Frontal cortex (tissue), 4 donors: ENCODE measurements around the gene SNRPN. TPM values are rescaled to one million over a fixed set of nuclear protein-coding genes. Genes with fewer than 3 reads are reported as not detected.
"Not testable (repeated sequence)": the region's sequence is repeated elsewhere in the genome, so short reads cannot be mapped to it uniquely, and the experiment has no call there.

Experiments
- DNase-seq, 2 donors: peaks; one replicate each; pipeline ENCODE4 v3.0.0; 2012; ENCODE audit warnings: low spot score in 2 of 2
- FAIRE-seq: peaks from 2 replicates; lab custom pipeline; 2012; peaks lifted over from hg19 to GRCh38; lab: Jason Lieb, UNC
- small RNA-seq: library from RNA; depleted of rRNA; stranded (forward); fragments of <200 nt; gene quantifications from one replicate; pipeline ENCODE3, GENCODE V24; 2014
- total RNA-seq: library from RNA; depleted of rRNA; stranded (reverse); fragments of >200 nt; gene quantifications from one replicate; pipeline ENCODE4 v1.2.3, GENCODE V29; 2014
- donor health status: control.
- donor health status: control.
- donor health status: control.

The SNRPN gene
- total RNA-seq, 1 donor from 2014 or later = 216 TPM

DNA sequence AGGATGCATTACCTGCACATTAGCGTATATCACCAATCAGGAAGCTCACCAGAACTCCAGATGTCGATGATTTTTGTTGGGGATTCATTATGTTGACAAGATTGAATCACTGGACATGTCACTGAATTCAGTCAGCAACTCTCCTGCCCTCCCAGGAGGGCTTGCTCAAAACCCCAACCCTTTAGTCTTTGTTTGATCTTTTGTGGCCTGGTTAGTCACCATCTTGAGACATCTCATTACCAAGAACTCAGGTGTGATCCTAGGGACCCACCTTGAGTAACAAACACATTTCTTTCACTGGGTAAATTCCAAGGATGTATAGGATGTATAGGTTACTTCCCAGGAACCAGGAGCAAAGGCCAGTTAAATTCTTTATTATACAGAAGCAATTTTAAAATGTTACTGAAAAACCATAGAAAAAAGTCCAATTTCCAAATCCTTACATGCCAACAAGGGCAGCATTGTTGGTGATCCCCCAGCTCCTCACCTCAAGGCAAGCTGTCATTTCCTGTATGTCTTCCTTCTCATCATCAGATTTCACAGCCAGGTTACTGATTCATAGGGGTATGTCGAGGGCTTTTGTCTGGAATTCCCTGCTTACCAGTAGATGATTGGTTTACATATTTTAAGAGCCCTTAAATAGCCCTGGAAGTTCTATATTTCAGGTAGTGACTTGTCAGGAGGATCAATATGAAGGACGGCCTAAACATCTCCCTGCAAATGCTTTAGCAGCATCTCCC lies 11.7 kb downstream of the SNRPN start:
- DNase-seq (no peak), FAIRE-seq (no peak)

DNA sequence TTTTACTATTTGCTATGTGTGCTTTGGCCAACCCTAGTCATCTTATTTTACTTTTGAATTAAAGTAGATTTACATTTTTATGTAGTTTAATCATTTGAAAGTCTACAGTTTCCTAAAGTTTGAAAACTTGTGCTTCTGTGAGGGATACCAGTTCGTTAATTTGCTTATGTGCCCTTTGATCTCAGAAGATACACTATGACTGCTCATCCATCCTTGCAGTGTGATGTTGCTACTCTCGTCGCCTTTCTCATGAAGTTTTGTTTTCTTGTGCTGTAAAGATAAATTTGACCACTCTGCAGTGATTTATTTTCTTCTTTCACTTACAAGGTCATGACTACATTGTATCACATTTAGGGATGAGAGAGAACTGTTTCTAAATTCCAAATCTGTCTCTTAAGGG lies 16.3 kb downstream of the SNRPN start:
- FAIRE-seq = no peak
- no peak for DNase-seq

DNA sequence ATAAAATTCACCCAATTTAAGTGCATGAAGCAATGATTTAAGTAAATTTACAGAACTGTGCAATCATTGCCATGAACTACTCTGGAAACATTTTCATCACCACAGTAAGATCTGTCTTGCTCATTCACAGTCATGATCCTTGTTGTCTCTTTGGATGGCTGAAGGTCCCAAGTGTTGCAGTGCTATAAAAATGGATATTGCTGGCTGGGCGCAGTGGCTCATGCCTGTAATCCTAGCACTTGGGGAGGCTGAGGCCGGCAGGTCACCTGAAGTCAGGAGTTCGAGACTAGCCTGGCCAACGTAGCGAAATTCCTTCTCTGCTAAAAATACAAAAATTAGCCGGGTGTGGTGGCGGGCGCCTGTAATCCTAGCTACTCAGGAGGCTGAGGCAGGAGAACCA lies 17.0 kb downstream of the SNRPN start:
- no peak for DNase-seq
- FAIRE-seq = no peak

DNA sequence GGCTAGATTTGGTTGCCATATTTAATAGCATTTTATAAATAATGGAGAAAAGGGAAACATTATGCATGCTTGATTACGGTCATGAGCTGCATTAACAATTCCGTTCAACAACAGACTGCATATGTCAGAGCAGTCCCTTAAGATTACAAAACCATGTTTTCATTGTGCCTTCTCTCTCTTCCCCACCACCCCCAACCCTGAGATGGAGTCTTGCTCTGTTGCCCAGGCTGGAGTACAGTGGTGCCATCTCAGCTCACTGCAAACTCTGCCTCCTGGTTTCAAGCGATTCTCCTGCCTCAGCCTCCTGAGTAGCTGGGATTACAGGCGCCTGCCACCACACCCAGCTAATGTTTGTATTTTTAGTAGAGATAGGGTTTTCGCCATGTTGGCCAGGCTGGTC lies 17.9 kb downstream of the SNRPN start:
- DNase-seq, FAIRE-seq: not testable (repeated sequence)

DNA sequence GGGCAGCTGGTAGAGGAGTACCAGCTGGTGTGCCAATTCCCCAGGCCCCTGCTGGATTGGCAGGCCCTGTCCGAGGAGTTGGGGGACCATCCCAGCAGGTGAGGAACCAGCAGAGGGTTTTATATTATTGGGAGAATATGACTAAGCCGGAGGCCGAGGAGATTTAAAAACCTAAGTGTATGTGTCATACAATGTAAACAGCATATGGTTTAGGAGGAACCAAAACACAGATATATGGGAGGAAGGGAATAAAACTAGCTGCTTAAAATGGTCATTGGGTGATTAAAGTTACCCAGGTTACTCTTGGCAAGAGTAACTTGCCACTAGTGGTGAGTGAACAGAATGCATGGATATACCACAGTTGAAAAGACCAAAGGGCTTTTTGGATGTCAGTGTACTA lies 22.1 kb downstream of the SNRPN start:
- FAIRE-seq (no peak), DNase-seq (no peak)

DNA sequence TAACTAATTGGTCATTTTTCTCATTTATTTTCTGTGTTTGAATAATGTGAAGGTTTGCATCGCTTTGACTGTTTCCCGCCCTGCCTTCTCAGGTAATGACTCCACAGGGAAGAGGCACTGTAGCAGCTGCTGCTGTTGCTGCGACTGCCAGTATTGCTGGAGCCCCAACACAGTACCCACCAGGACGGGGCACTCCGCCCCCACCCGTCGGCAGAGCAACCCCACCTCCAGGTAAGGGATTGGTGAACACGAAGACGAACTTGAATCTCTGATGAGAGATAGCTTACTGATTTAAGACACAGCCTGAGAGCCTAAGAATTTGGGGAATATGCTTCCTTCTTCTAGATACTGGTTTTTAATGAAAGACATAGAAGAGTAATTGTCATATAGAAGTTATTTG lies 22.9 kb downstream of the SNRPN start:
- DNase-seq = no peak
- FAIRE-seq = no peak

DNA sequence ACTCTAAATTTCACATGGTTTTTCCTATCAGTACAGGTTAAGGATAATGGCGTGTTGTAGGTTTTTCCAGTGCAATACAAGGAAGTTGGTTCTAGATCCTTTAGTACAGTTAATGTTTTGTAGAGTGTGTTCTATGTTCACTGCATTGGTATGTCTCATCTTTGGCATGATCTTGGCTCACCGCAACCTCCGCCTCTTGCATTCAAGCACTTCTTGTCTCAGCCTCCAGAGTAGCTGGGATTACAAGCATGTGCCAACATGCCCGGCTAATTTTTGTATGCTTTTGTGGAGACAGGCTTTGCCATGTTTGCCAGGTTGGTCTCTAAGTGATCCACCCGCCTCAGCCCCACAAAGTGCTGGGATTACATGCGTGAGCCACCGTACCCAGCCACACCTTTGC lies 30.4 kb downstream of the SNRPN start:
- DNase-seq = no peak
- no peak for FAIRE-seq

DNA sequence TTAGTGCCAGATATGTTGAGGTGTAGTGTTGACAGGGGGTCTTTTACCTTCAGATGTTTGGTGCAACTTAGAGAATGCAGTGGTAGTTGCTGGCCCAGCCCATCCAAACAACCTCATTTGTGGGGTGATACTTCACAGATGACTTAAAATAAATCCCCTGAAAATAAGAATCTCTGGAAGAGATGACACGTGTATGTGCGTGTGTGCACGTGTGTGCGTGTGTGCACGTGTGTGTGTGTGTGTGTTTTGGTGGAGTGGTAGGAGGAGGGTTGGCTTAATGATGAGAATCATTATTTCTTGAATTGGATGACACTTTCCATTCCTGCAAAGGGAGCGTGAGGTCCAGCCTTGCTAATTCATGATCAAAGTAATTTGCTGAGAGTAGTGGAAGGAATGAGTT lies 31.9 kb downstream of the SNRPN start:
- no peak for FAIRE-seq
- no peak for DNase-seq

DNA sequence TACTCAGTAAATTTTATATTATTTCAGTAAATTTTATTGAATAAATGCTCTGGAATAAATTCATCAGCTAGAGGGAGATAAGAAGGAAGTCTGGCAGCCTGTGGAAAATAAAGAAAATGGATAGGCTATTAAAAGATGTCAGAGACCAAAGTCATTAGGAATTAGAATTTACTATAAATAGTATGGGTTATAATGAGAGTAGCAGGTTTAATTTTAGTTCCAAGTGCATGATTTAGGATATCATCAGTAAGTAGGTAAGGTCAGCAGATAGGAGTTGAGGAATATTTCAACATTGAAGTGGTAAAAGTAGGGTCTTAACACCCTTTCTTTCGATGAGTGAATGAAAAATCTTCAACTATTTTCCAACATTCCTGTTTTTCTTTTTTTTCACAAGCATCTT lies 64.6 kb downstream of the SNRPN start:
- FAIRE-seq (no peak), DNase-seq (no peak)

DNA sequence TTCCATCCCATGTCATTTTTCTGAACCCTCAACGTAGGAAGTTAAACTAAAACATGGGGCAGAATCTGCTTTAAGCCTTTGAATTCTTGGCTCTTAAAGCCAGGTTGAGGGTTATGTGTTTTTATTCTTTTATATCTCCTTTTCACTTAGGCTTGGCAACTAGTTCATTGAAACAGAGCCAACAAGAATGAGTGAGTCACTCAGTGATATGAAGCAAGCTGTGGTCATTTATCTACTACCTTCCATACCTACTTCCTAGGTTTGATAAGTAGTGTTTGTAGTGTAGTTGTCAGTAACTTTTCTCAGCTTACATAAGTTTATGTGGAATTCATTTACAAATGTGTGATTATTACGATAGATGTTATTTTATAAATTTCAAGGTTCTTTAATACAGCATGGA lies 67.4 kb downstream of the SNRPN start:
- DNase-seq (no peak), FAIRE-seq (no peak)

Small RNA genes within 50 kb of the gene (small RNA-seq; reads per million reads assigned to genes)
- gene AC090602.1 (not detected), gene AC124312.4 (not detected), gene AC124312.5 (0.15 reads per million)

Other genes starting within 250 kb of the SNRPN start
- 34.2 TPM for gene SNURF, start within 50 bp of the SNRPN start, total RNA-seq